Ovary (tissue), 3 donors: ENCODE measurements around the gene LMBR1.
"Not testable (repeated sequence)": the region's sequence is repeated elsewhere in the genome, so short reads cannot be mapped to it uniquely, and the experiment has no call there.

Experiments used
- CTCF ChIP-seq, 3 donors: fragments of 450-650 bp in 2 of 3; fragments of 200-600 bp in 1 of 3; IDR thresholded peaks; one replicate each; pipeline versions ENCODE4 v1.5.1 to v1.8.0; 2016 to 2022; ENCODE audit warnings: antibody characterized with exemption in 3 of 3, mild to moderate bottlenecking in 1 of 3
- EP300 ChIP-seq: sonication (generic); formaldehyde crosslinking; IDR thresholded peaks from one replicate; pipeline ENCODE4 v1.6.1; 2017; ENCODE audit warnings: antibody characterized with exemption
- POLR2A ChIP-seq: fragments of 450-650 bp; IDR thresholded peaks from one replicate; pipeline ENCODE4 v1.6.1; 2017; ENCODE audit warnings: antibody characterized with exemption, mild to moderate bottlenecking, moderate library complexity
- donor health status: DM: no; HTN: no; CAD: no.

- not testable (repeated sequence) for TF ChIP-seq POLR2A; CTCF (IDR thresholded peaks at IDR 0.05); EP300
These were observed 24.6 kb downstream of the LMBR1 start for GRCh38 chr7:156868363-156868762.
